ENCODE measurements around the gene PRR19. TPM values are rescaled to one million over a fixed set of nuclear protein-coding genes. Genes with fewer than 3 reads are reported as not detected.
A peak's percentile ranks its signal among the peaks of the same experiment; 100 is the strongest.
"Not testable (repeated sequence)": the region's sequence is repeated elsewhere in the genome, so short reads cannot be mapped to it uniquely, and the experiment has no call there.

The PRR19 gene
- total RNA-seq, 1 experiment from 2014 or later: 3.2 TPM

DNA sequence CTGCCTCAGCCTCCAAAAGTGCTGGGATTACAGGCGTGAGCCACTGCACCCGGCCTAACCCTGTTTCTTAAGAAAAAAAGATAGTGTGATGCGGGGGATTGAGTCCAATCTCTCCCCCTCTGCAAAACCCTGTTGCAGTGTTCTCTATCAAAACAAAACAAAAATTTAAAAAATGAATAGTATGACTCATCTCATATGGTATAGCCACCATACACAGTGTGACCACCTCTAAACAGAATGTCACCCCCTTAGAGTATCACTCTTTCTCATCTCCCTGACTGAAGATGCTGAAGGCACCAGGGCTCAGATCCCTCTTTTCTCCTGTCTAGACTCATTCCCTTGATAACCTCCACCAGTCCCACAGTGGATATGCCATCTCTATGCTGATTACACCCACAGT lies 40.2 kb upstream of the PRR19 start:
- H3K79me1 ChIP-seq (ENCODE audit: insufficient read depth, low read depth, low read length, poor library complexity, severe bottlenecking): no peaks in the 10 kb centered on the region
- no peak overlapping the region for H3K4me3 Mint-ChIP-seq
- no peaks in the 10 kb centered on the region for H4K20me1 ChIP-seq (ENCODE audit: control insufficient read depth, insufficient read depth, insufficient read length)
- H3K9me3 Mint-ChIP-seq: no peaks in the 10 kb centered on the region
- H2AK5ac ChIP-seq (ENCODE audit: insufficient read length, low read length): no peak overlapping the region
- H4K8ac ChIP-seq (replicated peaks; ENCODE audit: insufficient read length, low read depth, low read length): no peak overlapping the region
- peaks cover under 1 to 3% of the 10 kb centered on the region in 2 experiments for H3K4me1 Mint-ChIP-seq
- TF ChIP-seq, protein P1, sequence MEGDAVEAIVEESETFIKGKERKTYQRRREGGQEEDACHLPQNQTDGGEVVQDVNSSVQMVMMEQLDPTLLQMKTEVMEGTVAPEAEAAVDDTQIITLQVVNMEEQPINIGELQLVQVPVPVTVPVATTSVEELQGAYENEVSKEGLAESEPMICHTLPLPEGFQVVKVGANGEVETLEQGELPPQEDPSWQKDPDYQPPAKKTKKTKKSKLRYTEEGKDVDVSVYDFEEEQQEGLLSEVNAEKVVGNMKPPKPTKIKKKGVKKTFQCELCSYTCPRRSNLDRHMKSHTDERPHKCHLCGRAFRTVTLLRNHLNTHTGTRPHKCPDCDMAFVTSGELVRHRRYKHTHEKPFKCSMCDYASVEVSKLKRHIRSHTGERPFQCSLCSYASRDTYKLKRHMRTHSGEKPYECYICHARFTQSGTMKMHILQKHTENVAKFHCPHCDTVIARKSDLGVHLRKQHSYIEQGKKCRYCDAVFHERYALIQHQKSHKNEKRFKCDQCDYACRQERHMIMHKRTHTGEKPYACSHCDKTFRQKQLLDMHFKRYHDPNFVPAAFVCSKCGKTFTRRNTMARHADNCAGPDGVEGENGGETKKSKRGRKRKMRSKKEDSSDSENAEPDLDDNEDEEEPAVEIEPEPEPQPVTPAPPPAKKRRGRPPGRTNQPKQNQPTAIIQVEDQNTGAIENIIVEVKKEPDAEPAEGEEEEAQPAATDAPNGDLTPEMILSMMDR (conservative IDR thresholded peaks at IDR 0.05): no peak
- H4K5ac ChIP-seq (ENCODE audit: insufficient read length, low read depth, low read length): no peak overlapping the region
- no peak overlapping the region for H3K23ac ChIP-seq (ENCODE audit: insufficient read length, low read depth, low read length)
- no peak overlapping the region for H3K4ac ChIP-seq (ENCODE audit: low read depth, low read length)
- no peak overlapping the region for H3K14ac ChIP-seq (ENCODE audit: insufficient read depth, low read length)
- H2AFZ ChIP-seq (ENCODE audit: low read length): no peak overlapping the region
- H3K27me3 ChIP-seq (ENCODE audit: insufficient read depth, low read length): no peaks in the 10 kb centered on the region
- no peak overlapping the region for H3K18ac ChIP-seq (ENCODE audit: insufficient read length, low read depth, low read length)
- no peak overlapping the region for H3K9ac ChIP-seq (ENCODE audit: extremely low read depth, insufficient read length, low read length)
- no peak overlapping the region for H2BK120ac ChIP-seq (ENCODE audit: low read depth, low read length, poor library complexity, severe bottlenecking)
- H3K27ac ChIP-seq (ENCODE audit: insufficient read length, low read depth, low read length): no peak overlapping the region
- no peak overlapping the region for H2BK20ac ChIP-seq (ENCODE audit: low read depth, low read length, poor library complexity, severe bottlenecking)
- H3K4me1 ChIP-seq (ENCODE audit: insufficient read depth, low read length): no peaks in the 10 kb centered on the region
- H3K27me3 Mint-ChIP-seq (ENCODE audit: low read depth): peaks cover 27% of the 10 kb centered on the region
- no peak overlapping the region for H3K4me2 ChIP-seq (ENCODE audit: insufficient read depth, insufficient read length, low read length)
- H3K27ac Mint-ChIP-seq: no peak overlapping the region
- no peak overlapping the region for H3K56ac ChIP-seq (ENCODE audit: insufficient read length, low read depth, low read length)
- no CpG with 5 or more reads among the region's 3 CpGs for WGBS (ENCODE audit: extremely low coverage, insufficient read length, low lambda C conversion rate)
- no peaks in the 10 kb centered on the region; a peak in 1 of 7 replicates for H3K36me3 Mint-ChIP-seq (ENCODE audit: insufficient read depth in 1 of 3, low read depth in 3 of 3)
- no peaks in the 10 kb centered on the region for H3K79me2 ChIP-seq (ENCODE audit: insufficient read depth, low read length)
- H2BK12ac ChIP-seq (ENCODE audit: insufficient read length, low read depth, low read length): no peak overlapping the region
- no peak overlapping the region for H2BK5ac ChIP-seq (ENCODE audit: insufficient read length, low read length)
- H3K23me2 ChIP-seq (ENCODE audit: insufficient read length, low read depth, low read length, poor library complexity, severe bottlenecking): no peaks in the 10 kb centered on the region
- H2BK15ac ChIP-seq (ENCODE audit: low read depth, low read length): no peak overlapping the region
- H3K9me3 ChIP-seq (ENCODE audit: control insufficient read depth, low read depth, low read length): no peaks in the 10 kb centered on the region
- H4K91ac ChIP-seq (ENCODE audit: insufficient read length, low read depth, low read length): no peak overlapping the region
- DNase-seq: no peak
- H3T11ph ChIP-seq (ENCODE audit: low read length): no peak overlapping the region

DNA sequence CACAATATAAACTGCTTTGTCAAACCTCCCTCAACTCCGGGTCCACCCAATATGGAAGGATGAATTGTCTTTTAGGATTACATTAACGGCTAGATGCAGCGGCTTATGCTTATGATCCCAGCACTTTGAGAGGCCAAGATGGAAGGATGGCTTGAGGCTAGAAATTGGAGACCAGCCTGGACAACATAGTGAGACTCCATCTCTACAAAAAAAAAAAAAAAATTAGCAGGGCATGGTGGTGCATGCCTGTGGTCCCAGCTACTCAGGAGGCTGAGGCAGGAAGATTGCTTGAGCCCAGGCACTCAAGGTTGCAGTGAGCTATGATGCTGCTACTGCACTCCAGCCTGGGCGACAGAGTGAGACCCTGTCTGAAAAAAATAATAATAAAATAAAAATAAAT lies 35.8 kb upstream of the PRR19 start:
- H4K5ac ChIP-seq (ENCODE audit: insufficient read length, low read depth, low read length); H3K56ac ChIP-seq (ENCODE audit: insufficient read length, low read depth, low read length); H3K4me1 ChIP-seq (ENCODE audit: insufficient read depth, low read length); H2AK5ac ChIP-seq (ENCODE audit: insufficient read length, low read length); H3K27me3 ChIP-seq (ENCODE audit: insufficient read depth, low read length); H3K23ac ChIP-seq (ENCODE audit: insufficient read length, low read depth, low read length); H3T11ph ChIP-seq (ENCODE audit: low read length); H2BK20ac ChIP-seq (ENCODE audit: low read depth, low read length, poor library complexity, severe bottlenecking); H2AFZ ChIP-seq (ENCODE audit: low read length); H3K14ac ChIP-seq (ENCODE audit: insufficient read depth, low read length); H3K9ac ChIP-seq (ENCODE audit: extremely low read depth, insufficient read length, low read length); H3K9me3 Mint-ChIP-seq; H4K20me1 ChIP-seq (ENCODE audit: control insufficient read depth, insufficient read depth, insufficient read length); H3K4ac ChIP-seq (ENCODE audit: low read depth, low read length); H3K27ac Mint-ChIP-seq; H3K4me2 ChIP-seq (ENCODE audit: insufficient read depth, insufficient read length, low read length); H4K91ac ChIP-seq (ENCODE audit: insufficient read length, low read depth, low read length); H2BK5ac ChIP-seq (ENCODE audit: insufficient read length, low read length); H3K23me2 ChIP-seq (ENCODE audit: insufficient read length, low read depth, low read length, poor library complexity, severe bottlenecking); H3K27ac ChIP-seq (ENCODE audit: insufficient read length, low read depth, low read length); H3K79me2 ChIP-seq (ENCODE audit: insufficient read depth, low read length); H3K18ac ChIP-seq (ENCODE audit: insufficient read length, low read depth, low read length); H3K79me1 ChIP-seq (ENCODE audit: insufficient read depth, low read depth, low read length, poor library complexity, severe bottlenecking); DNase-seq; H3K9me3 ChIP-seq (ENCODE audit: control insufficient read depth, low read depth, low read length); H2BK120ac ChIP-seq (ENCODE audit: low read depth, low read length, poor library complexity, severe bottlenecking); H3K4me3 Mint-ChIP-seq; H3K36me3 Mint-ChIP-seq (ENCODE audit: insufficient read depth in 1 of 3, low read depth in 3 of 3); H2BK12ac ChIP-seq (ENCODE audit: insufficient read length, low read depth, low read length): not testable (repeated sequence)
- Mint-ChIP-seq H3K27me3 (ENCODE audit: low read depth) (peaks cover 15% of the 10 kb centered on the region), H3K4me1 (peaks cover 20 to 23% of the 10 kb centered on the region in 2 experiments)
- H4K8ac ChIP-seq (replicated peaks; ENCODE audit: insufficient read length, low read depth, low read length): peak overlapping the region; percentile 38
- peak overlapping the region; percentile 12; the same call in 1 of the 2 replicates for H2BK15ac ChIP-seq (ENCODE audit: low read depth, low read length)
- WGBS (ENCODE audit: extremely low coverage, insufficient read length, low lambda C conversion rate): no CpG with 5 or more reads among the region's 4 CpGs
